NOMO-1 (cell line): Measurements from ENCODE around the gene PCDHAC1.

Experiments
- DNase-seq, 2 experiments: peaks; one replicate each; lab custom pipeline; 2025; ENCODE audit not compliant: unreplicated experiment in 2 of 2; lab: John Stamatoyannopoulos, UW

Gene PCDHAC1

GRCh38 chr5:140967226-140967893, 41.3 kb downstream of the PCDHAC1 start:
- no peak for DNase-seq

DNA sequence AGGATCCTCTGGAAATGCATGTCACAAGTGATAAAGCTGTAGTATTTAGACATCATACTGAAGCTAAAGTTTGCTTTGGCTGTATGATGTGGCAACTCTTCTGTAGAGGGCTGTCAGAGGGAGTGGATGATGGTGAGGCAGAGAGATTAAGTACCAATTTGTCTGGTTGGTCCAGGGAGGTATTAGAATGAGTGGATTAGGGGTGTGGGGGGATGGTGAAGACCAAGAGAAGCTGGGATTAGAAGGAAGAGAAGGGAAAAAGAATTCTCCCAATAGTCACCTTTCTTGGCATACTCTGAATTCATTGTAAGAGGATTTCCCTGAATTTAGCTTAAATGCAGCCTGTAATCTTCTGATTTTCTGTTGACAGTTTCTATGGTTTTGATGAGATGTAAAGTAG, 43.8 kb downstream of the PCDHAC1 start:
- no peak for DNase-seq

DNA sequence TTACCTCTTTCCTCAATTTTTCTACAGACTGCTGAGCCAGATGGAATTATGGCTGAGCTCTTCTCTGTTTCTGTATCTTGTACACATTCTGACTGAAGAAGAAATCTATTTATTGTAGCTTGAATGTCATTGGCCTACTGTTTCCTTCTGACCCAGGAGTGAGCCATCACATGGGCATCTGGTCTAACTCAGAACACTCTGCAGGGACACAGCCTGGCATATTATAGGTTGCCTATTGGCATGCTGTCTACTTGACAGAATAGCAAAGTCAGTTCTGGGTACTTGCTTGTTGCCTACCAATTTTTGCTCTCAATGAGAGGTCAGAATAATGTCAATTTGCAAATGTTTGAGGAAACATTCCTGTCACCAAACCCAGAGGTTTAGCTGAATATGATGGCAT, 47.5 kb downstream of the PCDHAC1 start:
- no peak for DNase-seq

DNA sequence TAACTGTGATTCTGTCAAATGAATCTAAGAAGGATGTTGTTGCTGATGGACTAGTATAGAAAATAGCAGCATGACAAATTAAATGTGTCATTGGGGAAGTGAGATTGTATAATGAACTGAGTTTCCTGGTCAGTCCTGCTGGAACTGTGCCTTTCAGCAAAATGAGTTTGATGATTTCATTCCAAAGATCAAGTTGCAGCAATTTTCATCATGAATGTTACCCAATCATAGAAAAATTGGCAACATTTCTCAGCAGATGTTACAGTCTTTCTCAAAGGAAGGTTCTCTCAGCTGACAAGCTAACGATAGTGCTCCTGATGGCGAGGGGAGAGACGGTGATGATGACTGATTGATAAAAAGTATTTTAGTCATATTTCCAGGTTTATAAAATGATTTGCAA, 50.9 kb downstream of the PCDHAC1 start:
- DNase-seq = no peak

DNA sequence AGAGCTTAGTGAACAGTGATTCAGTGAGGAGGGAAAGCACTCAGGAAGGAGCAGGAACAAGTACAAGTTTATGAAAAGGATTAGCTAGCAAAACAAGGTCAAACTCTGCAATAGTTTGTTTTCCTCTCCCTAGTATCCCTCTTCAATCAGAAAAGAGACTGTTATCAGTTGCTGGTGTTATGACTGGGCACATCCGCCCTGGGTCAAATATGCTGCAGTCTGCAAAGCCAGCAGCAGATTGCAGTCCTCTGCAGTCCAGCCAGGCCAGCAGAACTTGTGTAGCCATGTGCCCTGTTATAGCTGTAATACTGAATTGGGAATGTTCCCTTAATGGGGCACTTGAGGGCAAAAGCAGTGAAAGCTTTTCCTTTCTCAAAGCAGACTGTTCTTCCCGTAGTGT, 52.2 kb downstream of the PCDHAC1 start:
- no peak for DNase-seq

DNA sequence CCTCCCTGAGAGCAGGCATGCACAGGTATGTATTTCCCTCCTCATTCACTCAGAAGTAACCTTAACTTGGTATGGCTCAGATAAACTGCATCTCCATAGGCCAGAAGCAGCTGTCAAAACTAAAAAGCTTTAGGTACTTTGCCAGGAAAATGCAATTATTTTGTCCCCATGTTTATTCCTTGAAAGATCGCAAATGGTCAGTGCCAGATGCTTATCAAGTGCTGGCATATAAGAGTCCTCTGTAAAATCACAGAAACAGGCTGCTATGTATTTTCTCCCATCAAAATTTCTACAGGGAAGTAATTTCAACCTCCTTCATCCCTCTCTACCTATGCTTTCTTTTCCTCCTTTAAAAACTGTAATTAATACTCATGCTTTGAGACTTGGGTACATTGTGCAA, 52.9 kb downstream of the PCDHAC1 start:
- no peak for DNase-seq
